KBM-7 (cell line): ENCODE data around the gene ACTBL2.

Experiments
- DNase-seq: peaks from one replicate; pipeline ENCODE4 v3.0.0-alpha.2; 2015
- in situ Hi-C: fragments of 300-500 bp; cut with MboI; formaldehyde crosslinking; loops from 2 replicates; pipeline ENCODE4 v1.14.3; 2020; ENCODE audit warnings: low sequenced_read_pairs, low pct_unique_long_range_greater_than_20kb, mixed read lengths

ACTBL2 gene

GRCh38 chr5:57453728-57454127, 28.9 kb downstream of the ACTBL2 start:
- no peak for DNase-seq
- in situ Hi-C loops, result no loop called here

- DNase-seq, result no peak
- in situ Hi-C loops, result no loop called here
Measured at GRCh38 chr5:57452885-57453284, 29.7 kb downstream of the ACTBL2 start.

DNA sequence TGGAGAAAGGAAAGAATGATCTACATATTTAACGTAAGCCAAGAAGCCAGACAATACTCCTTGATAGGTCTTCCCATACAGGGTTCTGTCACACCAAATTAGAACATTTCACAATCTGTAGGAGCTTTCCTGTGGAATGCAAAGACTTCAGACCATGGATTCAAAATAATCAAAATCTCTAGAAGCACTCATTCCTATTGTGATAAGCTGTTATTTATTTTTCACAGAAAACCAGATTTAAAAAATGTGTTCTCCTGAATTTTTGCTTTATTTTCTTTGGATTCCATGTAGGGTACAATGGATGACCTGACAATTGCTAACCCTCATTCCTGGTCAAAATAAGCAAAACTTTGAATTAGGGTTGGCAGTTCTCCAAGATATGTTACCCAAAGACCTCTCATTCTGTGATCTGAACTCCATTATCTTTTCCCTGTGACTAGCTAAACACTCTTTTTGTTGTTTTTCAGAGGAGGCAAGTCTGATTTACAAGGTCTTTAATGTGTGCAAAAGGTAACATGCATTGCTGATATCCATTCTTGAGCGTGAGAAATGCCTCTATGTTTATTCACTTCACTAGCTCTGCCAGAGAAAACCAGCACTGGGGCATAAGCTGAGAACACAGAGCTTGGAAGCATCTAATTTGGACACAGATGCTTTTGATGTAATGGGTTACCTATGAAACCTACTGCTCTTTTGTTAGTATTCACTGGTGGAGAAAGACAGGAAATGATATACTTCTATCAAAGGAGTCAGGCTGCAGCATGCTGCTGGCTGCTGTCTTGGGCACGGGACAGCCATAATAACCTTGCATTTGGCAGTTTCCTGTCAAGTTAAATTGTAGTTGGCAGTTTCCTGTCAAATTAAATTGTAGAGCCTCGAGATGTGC, 31.4 kb downstream of the ACTBL2 start:
- in situ Hi-C loops, result no loop called here
- no peak for DNase-seq

GRCh38 chr5:57448751-57449150, 33.9 kb downstream of the ACTBL2 start:
- in situ Hi-C loops, result no loop called here

GRCh38 chr5:57448287-57448686, 34.3 kb downstream of the ACTBL2 start:
- in situ Hi-C loops, result no loop called here
- no peak for DNase-seq

More at GRCh38 chr5:57448751-57449150, 33.9 kb downstream of the ACTBL2 start:
- DNase-seq, result no peak

DNA sequence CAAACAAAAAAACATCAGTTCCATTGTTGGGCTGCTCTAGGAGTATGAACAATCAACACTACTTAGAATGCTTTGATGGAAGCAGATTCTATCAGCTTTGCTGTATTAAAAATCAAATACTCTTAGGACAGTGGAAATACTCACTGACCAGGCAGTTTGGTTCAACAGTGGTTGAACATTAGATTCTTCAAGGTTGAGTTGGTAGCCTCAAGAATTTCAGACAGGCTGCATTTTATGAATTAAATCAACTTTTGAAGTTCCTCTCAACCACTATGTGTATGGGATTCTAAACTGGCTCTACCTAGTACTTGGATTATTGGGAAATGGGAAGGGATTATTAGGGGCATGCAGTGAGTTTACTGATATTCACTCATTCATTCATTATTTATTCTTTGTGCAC, 35.0 kb downstream of the ACTBL2 start:
- in situ Hi-C loops, result no loop called here
- no peak for DNase-seq

DNA sequence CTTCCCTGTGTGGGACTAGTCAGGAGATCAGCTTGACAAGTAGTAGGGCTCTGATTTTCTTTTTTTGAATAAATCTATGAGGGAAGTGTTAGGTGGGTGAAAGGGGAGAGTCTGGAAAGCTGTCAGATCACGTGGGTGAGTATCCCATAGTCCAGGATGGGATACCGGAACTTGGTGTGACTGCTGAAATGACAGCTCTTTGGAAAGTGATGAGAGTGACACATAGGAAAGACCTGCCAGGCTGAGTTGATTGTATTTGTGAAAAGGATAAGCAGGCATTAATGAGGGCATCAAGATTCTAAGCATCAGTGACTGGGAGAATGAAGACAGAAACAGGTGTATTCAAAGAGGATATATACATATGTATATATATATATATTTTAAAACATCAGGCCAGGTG, 35.6 kb downstream of the ACTBL2 start:
- in situ Hi-C loops, result no loop called here
- no peak for DNase-seq

DNA sequence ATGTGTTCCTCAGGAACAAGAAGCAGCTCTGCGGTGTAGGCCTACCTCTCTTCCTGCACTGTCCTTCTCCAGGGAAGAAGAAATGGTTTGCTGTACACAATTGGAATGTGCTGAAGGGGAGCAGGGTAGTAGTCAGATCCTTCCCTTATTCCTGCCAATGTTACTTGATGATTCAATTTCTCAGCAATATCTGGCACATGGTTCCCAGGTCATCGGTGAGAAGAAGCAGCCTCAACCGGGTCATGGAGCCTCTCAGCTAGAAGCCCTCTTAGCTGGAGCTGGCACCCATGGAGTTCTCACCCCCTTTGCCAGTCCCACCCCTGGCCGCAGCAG, 36.9 kb downstream of the ACTBL2 start:
- no peak for DNase-seq
- in situ Hi-C loops, result no loop called here

DNA sequence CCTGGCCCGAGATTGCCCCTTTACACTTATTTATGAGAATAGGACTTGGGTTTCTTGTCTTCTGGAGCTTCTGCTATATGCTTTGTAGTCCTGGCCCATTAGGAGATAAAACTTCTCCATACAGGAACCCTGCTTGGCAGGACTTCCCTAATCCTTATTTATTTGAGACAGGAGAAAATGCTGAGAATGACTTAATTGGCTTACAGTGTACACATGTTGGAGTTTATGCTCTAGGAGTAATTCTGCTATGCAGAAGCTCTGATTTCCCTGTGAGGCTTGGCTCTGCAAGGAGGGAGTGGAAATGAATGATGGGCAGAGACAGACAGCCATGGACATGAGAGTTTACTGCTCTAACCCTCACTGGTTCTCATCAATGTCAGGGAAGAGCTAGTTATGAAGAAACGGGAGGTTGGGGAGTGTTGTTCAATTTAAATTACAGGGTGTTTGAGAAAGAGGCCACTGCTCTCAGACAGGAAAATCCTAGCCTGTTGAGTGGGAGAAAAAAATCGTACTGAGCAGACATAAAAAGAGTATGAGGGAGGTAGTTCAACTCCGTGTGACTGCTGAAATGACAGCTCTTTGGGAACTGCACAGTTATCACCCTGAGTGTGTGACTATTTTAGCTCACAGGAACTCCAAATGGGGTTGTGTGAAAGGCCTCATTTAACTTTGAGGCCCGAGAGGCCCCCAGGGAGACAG, 37.5 kb downstream of the ACTBL2 start:
- no peak for DNase-seq
- in situ Hi-C loops, result no loop called here

- in situ Hi-C loops, result no loop called here
- DNase-seq, result no peak
Measured at GRCh38 chr5:57442080-57442839, 40.4 kb downstream of the ACTBL2 start.

GRCh38 chr5:57441557-57441956, 41.1 kb downstream of the ACTBL2 start:
- in situ Hi-C loops, result no loop called here
- no peak for DNase-seq

GRCh38 chr5:57439601-57440000, 43.0 kb downstream of the ACTBL2 start:
- DNase-seq, result no peak
- in situ Hi-C loops, result no loop called here

GRCh38 chr5:57437976-57438805, 44.4 kb downstream of the ACTBL2 start:
- no peak for DNase-seq
- in situ Hi-C loops, result no loop called here

GRCh38 chr5:57436586-57436985, 46.0 kb downstream of the ACTBL2 start:
- no peak for DNase-seq
- in situ Hi-C loops, result no loop called here

DNA sequence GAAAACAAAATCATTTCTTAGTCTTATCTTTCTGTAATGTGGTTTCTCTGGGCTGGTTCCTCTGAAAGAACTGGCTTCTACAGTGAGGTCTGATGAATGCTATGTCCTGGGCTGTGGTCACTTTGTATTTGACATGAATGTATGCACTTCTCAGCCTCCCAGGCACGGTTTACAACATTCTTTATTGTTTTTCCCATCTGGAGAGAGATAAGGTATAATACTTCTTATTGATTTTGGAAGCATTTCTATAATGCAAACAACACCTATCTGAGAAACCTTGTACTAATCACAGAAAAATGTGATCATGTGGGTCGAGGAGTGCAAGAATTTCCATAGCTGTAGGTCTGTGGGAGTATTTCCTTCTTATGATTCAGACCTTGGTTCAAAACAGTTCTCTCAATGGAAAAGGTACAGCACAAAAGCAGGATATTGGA, 46.9 kb downstream of the ACTBL2 start:
- DNase-seq, result no peak
- in situ Hi-C loops, result no loop called here

- no peak for DNase-seq
- in situ Hi-C loops, result no loop called here
Measured at GRCh38 chr5:57434683-57435082, 47.9 kb downstream of the ACTBL2 start.

- in situ Hi-C loops, result no loop called here
- DNase-seq, result no peak
Measured at GRCh38 chr5:57434227-57434640, 48.4 kb downstream of the ACTBL2 start.

DNA sequence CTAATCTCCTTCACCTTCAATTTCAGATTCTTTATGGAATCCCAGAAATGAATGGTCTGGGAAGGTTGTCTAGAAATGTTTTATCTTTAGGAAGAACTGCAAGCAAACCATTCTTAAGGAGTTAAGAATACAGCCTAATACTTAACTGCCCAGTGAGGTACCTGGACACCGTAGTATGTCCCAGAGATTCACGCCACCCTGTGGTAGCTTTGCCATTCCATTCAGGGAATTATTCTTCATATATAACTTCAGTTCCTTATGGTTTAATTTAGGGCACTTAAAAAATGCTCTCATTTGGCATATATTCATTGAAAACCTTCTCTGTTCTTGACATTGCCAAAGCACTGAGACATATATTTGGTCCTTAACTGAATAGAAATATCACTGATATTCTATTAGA, 49.7 kb downstream of the ACTBL2 start:
- DNase-seq, result no peak
- in situ Hi-C loops, result no loop called here

- in situ Hi-C loops, result no loop called here
Measured at GRCh38 chr5:57431759-57432158, 50.9 kb downstream of the ACTBL2 start.

More at GRCh38 chr5:57431759-57432158, 50.9 kb downstream of the ACTBL2 start:
- no peak for DNase-seq
